Measurements from ENCODE around the gene TUBGCP3. TPM values are rescaled to one million over a fixed set of nuclear protein-coding genes. Genes with fewer than 3 reads are reported as not detected.
A peak's percentile ranks its signal among the peaks of the same experiment; 100 is the strongest.

The TUBGCP3 gene
- total RNA-seq, 3 donors from 2014 or later (not counting 1 experiment from before 2014, with no cell fraction given): 43.0 to 57.9 (median 53.6) TPM

GRCh38 chr13:112447306-112447705 lies 140.6 kb downstream of the TUBGCP3 start:
- no peak overlapping the region for H3K27ac Mint-ChIP-seq
- H3K9me3 Mint-ChIP-seq: no peaks in the 10 kb centered on the region
- no peaks in the 10 kb centered on the region for H3K4me1 Mint-ChIP-seq
- no peak overlapping the region for H3K27ac ChIP-seq (ENCODE audit: low read length)
- 89% methylated on average over 2 of the region's 2 CpGs for WGBS (ENCODE audit: insufficient coverage)
- intact Hi-C loops (cut with micrococcal nuclease): loop anchor here (10.0 kb wide), 1 partner anchor 973 kb away; no protein-coding TSS in a partner anchor
- no peaks in the 10 kb centered on the region for H3K36me3 Mint-ChIP-seq
- H3K36me3 ChIP-seq (ENCODE audit: control insufficient read depth, insufficient read depth, low read length): no peaks in the 10 kb centered on the region
- no peak overlapping the region for H3K4me3 Mint-ChIP-seq
- no peaks in the 10 kb centered on the region for H3K4me1 ChIP-seq (ENCODE audit: control insufficient read depth, insufficient read depth, low read length)
- no peak for TF ChIP-seq CTCF (IDR thresholded peaks at IDR 0.05)
- ATAC-seq (no peak), DNase-seq (no peak)
- H3K27me3 Mint-ChIP-seq (ENCODE audit: low read depth in 2 of 2): peaks cover 8 to 11% of the 10 kb centered on the region in 2 donors
- no peaks in the 10 kb centered on the region for H3K27me3 ChIP-seq (ENCODE audit: control insufficient read depth, insufficient read depth, low read length)
- H3K4me3 ChIP-seq (ENCODE audit: low read length): no peak overlapping the region
- H3K9me3 ChIP-seq (ENCODE audit: control insufficient read depth, insufficient read depth, low read length): no peaks in the 10 kb centered on the region

DNA sequence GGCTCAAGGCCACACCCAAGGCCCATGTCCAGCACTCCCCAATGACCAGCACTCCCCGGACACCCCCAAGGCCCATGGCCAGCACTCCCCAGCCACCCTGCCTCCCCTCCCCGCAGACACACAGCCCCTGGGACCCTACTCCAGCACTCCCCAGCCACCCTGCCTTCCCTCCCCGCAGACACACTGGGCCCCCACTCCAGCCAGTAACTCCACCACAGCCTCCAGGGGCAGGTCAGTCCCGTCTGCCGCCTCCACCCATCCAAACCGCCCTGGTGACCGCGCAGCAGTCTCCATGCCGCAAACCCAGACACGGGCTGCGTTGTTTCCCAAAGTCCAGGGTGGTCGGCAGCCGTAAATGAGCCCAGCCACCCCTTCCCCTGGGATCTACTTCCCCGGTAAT lies 141.1 kb downstream of the TUBGCP3 start:
- Histone ChIP-seq H3K4me1 (ENCODE audit: control insufficient read depth, insufficient read depth, low read length) (no peaks in the 10 kb centered on the region), H3K9me3 (ENCODE audit: control insufficient read depth, insufficient read depth, low read length) (no peaks in the 10 kb centered on the region), H3K27me3 (ENCODE audit: control insufficient read depth, insufficient read depth, low read length) (no peaks in the 10 kb centered on the region), H3K4me3 (ENCODE audit: low read length) (no peak overlapping the region), H3K27ac (ENCODE audit: low read length) (no peak overlapping the region), H3K36me3 (ENCODE audit: control insufficient read depth, insufficient read depth, low read length) (no peaks in the 10 kb centered on the region)
- no peaks in the 10 kb centered on the region for H3K9me3 Mint-ChIP-seq
- intact Hi-C loops (cut with micrococcal nuclease): loop anchor here (10.0 kb wide), 1 partner anchor 972 kb away; no protein-coding TSS in a partner anchor
- H3K4me3 Mint-ChIP-seq: no peak overlapping the region
- no peak overlapping the region for H3K27ac Mint-ChIP-seq
- peaks cover 8 to 11% of the 10 kb centered on the region in 2 donors for H3K27me3 Mint-ChIP-seq (ENCODE audit: low read depth in 2 of 2)
- DNase-seq (peak in 1 of 2 donors; percentile 9), ATAC-seq (no peak)
- H3K4me1 Mint-ChIP-seq: no peaks in the 10 kb centered on the region
- WGBS (ENCODE audit: insufficient coverage): 82% methylated on average over 14 of the region's 14 CpGs
- H3K36me3 Mint-ChIP-seq: no peaks in the 10 kb centered on the region
- no peak for TF ChIP-seq CTCF (IDR thresholded peaks at IDR 0.05)

DNA sequence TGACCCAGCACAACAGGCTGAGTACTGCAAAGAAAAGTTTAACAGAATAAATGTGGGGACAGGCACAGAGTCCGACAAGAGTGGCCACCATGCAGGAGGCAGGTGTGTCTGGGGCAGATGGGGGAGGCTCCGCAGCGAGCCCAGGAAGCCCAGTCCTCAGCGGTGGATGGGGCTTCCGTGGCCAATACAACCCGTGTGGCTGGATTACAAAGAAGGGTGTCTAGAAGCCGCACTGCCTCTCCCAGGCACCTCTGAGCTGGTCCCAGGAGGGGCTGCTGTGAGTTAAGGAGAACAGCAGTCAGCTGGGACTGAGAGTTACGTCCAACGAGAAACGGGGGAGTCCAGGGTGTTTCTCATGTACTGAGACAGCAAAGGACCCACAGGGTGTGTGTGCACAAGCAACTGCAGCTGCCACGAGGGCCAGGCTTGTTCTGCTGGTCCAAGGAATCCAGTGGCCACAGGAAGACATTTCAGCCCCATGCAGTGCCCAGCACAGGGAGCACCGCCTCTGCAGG lies 141.5 kb downstream of the TUBGCP3 start:
- Mint-ChIP-seq H3K27ac (no peak overlapping the region), H3K9me3 (no peaks in the 10 kb centered on the region), H3K36me3 (no peaks in the 10 kb centered on the region), H3K27me3 (ENCODE audit: low read depth in 2 of 2) (peaks cover 8 to 11% of the 10 kb centered on the region in 2 donors), H3K4me1 (no peaks in the 10 kb centered on the region), H3K4me3 (no peak overlapping the region)
- 74% methylated on average over 12 of the region's 12 CpGs for WGBS (ENCODE audit: insufficient coverage)
- Histone ChIP-seq H3K9me3 (ENCODE audit: control insufficient read depth, insufficient read depth, low read length) (no peaks in the 10 kb centered on the region), H3K4me1 (ENCODE audit: control insufficient read depth, insufficient read depth, low read length) (no peaks in the 10 kb centered on the region), H3K36me3 (ENCODE audit: control insufficient read depth, insufficient read depth, low read length) (no peaks in the 10 kb centered on the region), H3K4me3 (ENCODE audit: low read length) (no peak overlapping the region), H3K27me3 (ENCODE audit: control insufficient read depth, insufficient read depth, low read length) (no peaks in the 10 kb centered on the region), H3K27ac (ENCODE audit: low read length) (no peak overlapping the region)
- intact Hi-C loops (cut with micrococcal nuclease): loop anchor here (10.0 kb wide), 1 partner anchor 972 kb away; no protein-coding TSS in a partner anchor
- DNase-seq: no peak
- no peak for ATAC-seq
- no peak for TF ChIP-seq CTCF (IDR thresholded peaks at IDR 0.05)
